Measurements from ENCODE around the gene COX17. TPM values are rescaled to one million over a fixed set of nuclear protein-coding genes. Genes with fewer than 3 reads are reported as not detected.

COX17 gene
- polyA plus RNA-seq, 1 of the 3 experiments (the other 2 are of a cell fraction): 21.5 TPM

- Histone ChIP-seq H3F3A (replicated peaks; ENCODE audit: insufficient read depth) (no peaks in the 10 kb centered on the region), H3K9me3 (no peaks in the 10 kb centered on the region), H3K9ac (no peak overlapping the region), H4K20me1 (ENCODE audit: insufficient read depth) (no peaks in the 10 kb centered on the region), H3K79me2 (ENCODE audit: insufficient read depth) (no peaks in the 10 kb centered on the region), H3K4me3 (ENCODE audit: low read depth in 2 of 2, low read length in 1 of 2) (no peak overlapping the region), H2AFZ (ENCODE audit: low read depth) (no peak overlapping the region), H3K9me2 (no peaks in the 10 kb centered on the region), H3K27ac (ENCODE audit: low read depth in 2 of 2, low read length in 1 of 2) (no peak overlapping the region), H3K27me3 (ENCODE audit: insufficient read depth) (no peaks in the 10 kb centered on the region), H3K4me2 (no peak overlapping the region), H3K36me3 (replicated peaks in 1 of 2; ENCODE audit: control insufficient read depth in 1 of 2, insufficient read depth in 2 of 2, low read length in 1 of 2) (peaks cover 0 to 8% of the 10 kb centered on the region in 2 experiments), H3K4me1 (ENCODE audit: control insufficient read depth in 1 of 2, insufficient read depth in 2 of 2, low read depth in 1 of 2, low read length in 1 of 2) (peaks cover 0 to 6% of the 10 kb centered on the region in 2 experiments; a peak in 2 of 4 replicates)
- 92% methylated on average over 5 of the region's 7 CpGs for WGBS (ENCODE audit: low lambda C conversion rate)
- no peak for DNase-seq
- CTCF ChIA-PET: interaction anchor here (1.1 to 1.9 kb wide), 2 partner anchors 10 kb away, joined by 3 to 6 read pairs; no protein-coding TSS in a partner anchor
- TF ChIP-seq RXRA (IDR thresholded peaks at IDR 0.05; ENCODE audit: borderline replicate concordance, low read depth): no peak
- TF ChIP-seq GATA2 (CRISPR knock-in tag; IDR thresholded peaks at IDR 0.05): no peak
- no peak for TF ChIP-seq TEAD4 (IDR thresholded peaks at IDR 0.05; ENCODE audit: borderline replicate concordance, insufficient read depth)
- TF ChIP-seq SMC3 (IDR thresholded peaks at IDR 0.05; ENCODE audit: low read depth, low read length): no peak
- no peak for TF ChIP-seq CHD2 (IDR thresholded peaks at IDR 0.05; ENCODE audit: low read length, partially characterized antibody)
- no peak for TF ChIP-seq GABPA (IDR thresholded peaks at IDR 0.05; ENCODE audit: low read depth)
- TF ChIP-seq FOXM1 (IDR thresholded peaks at IDR 0.05; ENCODE audit: low read depth): no peak
- TF ChIP-seq MAX (IDR thresholded peaks at IDR 0.05; ENCODE audit: low read depth): no peak
- no peak for TF ChIP-seq TAF1 (IDR thresholded peaks at IDR 0.05; ENCODE audit: borderline replicate concordance, low read depth, low read length)
- no peak for TF ChIP-seq NRF1 (IDR thresholded peaks at IDR 0.05; ENCODE audit: low read depth, low read length)
- no peak for TF ChIP-seq ZBTB33 (IDR thresholded peaks at IDR 0.05; ENCODE audit: borderline replicate concordance, low read depth)
- POLR2A ChIA-PET: no interaction called here
These were observed 24.7 kb downstream of the COX17 start for GRCh38 chr3:119652306-119653033.

- no peak for DNase-seq
- H3F3A ChIP-seq (replicated peaks; ENCODE audit: insufficient read depth): no peaks in the 10 kb centered on the region
- no peaks in the 10 kb centered on the region for H3K79me2 ChIP-seq (ENCODE audit: insufficient read depth)
- CTCF ChIA-PET: interaction anchor here (1.1 to 1.8 kb wide), 4 partner anchors 9 to 151 kb away, joined by 3 to 4 read pairs (median 4); no protein-coding TSS in a partner anchor
- H3K9me3 ChIP-seq: no peaks in the 10 kb centered on the region
- no peaks in the 10 kb centered on the region for H3K9me2 ChIP-seq
- no peak overlapping the region for H2AFZ ChIP-seq (ENCODE audit: low read depth)
- no peak overlapping the region for H3K4me3 ChIP-seq (ENCODE audit: low read depth in 2 of 2, low read length in 1 of 2)
- H3K9ac ChIP-seq: no peak overlapping the region
- H3K4me2 ChIP-seq: no peak overlapping the region
- H3K27ac ChIP-seq (ENCODE audit: low read depth in 2 of 2, low read length in 1 of 2): peak overlapping the region in 1 of 2 experiments; percentile 11; a peak in 1 of 4 replicates
- H3K4me1 ChIP-seq (ENCODE audit: control insufficient read depth in 1 of 2, insufficient read depth in 2 of 2, low read depth in 1 of 2, low read length in 1 of 2): peaks cover 0 to 7% of the 10 kb centered on the region in 2 experiments; a peak in 2 of 4 replicates
- no peaks in the 10 kb centered on the region for H3K27me3 ChIP-seq (ENCODE audit: insufficient read depth)
- TF ChIP-seq JUND (IDR thresholded peaks at IDR 0.05): no peak
- no peak for TF ChIP-seq REST (IDR thresholded peaks at IDR 0.05; ENCODE audit: low read depth, low read length)
- no peak for TF ChIP-seq RFX5 (IDR thresholded peaks at IDR 0.05; ENCODE audit: low read length)
- TF ChIP-seq RAD21 (IDR thresholded peaks at IDR 0.05; ENCODE audit: low read length): no peak
- no peak for TF ChIP-seq TAF1 (IDR thresholded peaks at IDR 0.05; ENCODE audit: borderline replicate concordance, low read depth, low read length)
- TF ChIP-seq FOXM1 (IDR thresholded peaks at IDR 0.05; ENCODE audit: low read depth): no peak
- no peak for TF ChIP-seq RXRA (IDR thresholded peaks at IDR 0.05; ENCODE audit: borderline replicate concordance, low read depth)
- no peak for TF ChIP-seq EP300 (IDR thresholded peaks at IDR 0.05; ENCODE audit: borderline replicate concordance in 1 of 2, low read depth in 1 of 2, low read length in 1 of 2)
- TF ChIP-seq SIN3A (IDR thresholded peaks at IDR 0.05; ENCODE audit: borderline replicate concordance, low read depth, low read length): no peak
- H4K20me1 ChIP-seq (ENCODE audit: insufficient read depth): no peaks in the 10 kb centered on the region
- POLR2A ChIA-PET: interaction anchor here (1.3 kb wide), 1 partner anchor 13 kb away, joined by 3 read pairs; no protein-coding TSS in a partner anchor
- 38% methylated on average over 3 of the region's 3 CpGs for WGBS (ENCODE audit: low lambda C conversion rate)
- H3K36me3 ChIP-seq (replicated peaks in 1 of 2; ENCODE audit: control insufficient read depth in 1 of 2, insufficient read depth in 2 of 2, low read length in 1 of 2): peaks cover 0 to 4% of the 10 kb centered on the region in 2 experiments
These were observed 27.4 kb downstream of the COX17 start for GRCh38 chr3:119649761-119650160.
